GM21367 (cell line): Measurements from ENCODE around the gene POFUT1.
"Not testable (repeated sequence)": the region's sequence is repeated elsewhere in the genome, so short reads cannot be mapped to it uniquely, and the experiment has no call there.

Experiments used
- ATAC-seq: cut with Tn5 transposase; IDR thresholded peaks from one replicate; pipeline ENCODE4 v1.9.1; 2021; ENCODE audit not compliant: unreplicated experiment

Gene POFUT1

GRCh38 chr20:32263398-32263954 lies 55.8 kb downstream of the POFUT1 start:
- no peak for ATAC-seq

GRCh38 chr20:32271620-32272019 lies 63.9 kb downstream of the POFUT1 start:
- ATAC-seq: no peak

GRCh38 chr20:32274359-32274758 lies 66.7 kb downstream of the POFUT1 start:
- ATAC-seq: no peak

GRCh38 chr20:32275163-32275562 lies 67.5 kb downstream of the POFUT1 start:
- ATAC-seq: not testable (repeated sequence)

GRCh38 chr20:32277361-32278198 lies 69.9 kb downstream of the POFUT1 start, which contains the start of gene KIF3B:
Gene KIF3B, plus strand, starts transcription at chr20:32277651. Its CDS starts 32,127 bp downstream, at chr20:32309778.
- ATAC-seq: peak; percentile 52

- ATAC-seq: peak; percentile 54
These were observed 70.5 kb downstream of the POFUT1 start for GRCh38 chr20:32278199-32278643.

- ATAC-seq: no peak
These were observed 74.0 kb downstream of the POFUT1 start for GRCh38 chr20:32281711-32282110.

- no peak for ATAC-seq
These were observed 74.8 kb downstream of the POFUT1 start for GRCh38 chr20:32282461-32282860.

- no peak for ATAC-seq
These were observed 77.5 kb downstream of the POFUT1 start for GRCh38 chr20:32285082-32285620.

- peak; percentile 59 for ATAC-seq
These were observed 78.1 kb downstream of the POFUT1 start for GRCh38 chr20:32285621-32286371.

- no peak for ATAC-seq
These were observed 79.6 kb downstream of the POFUT1 start for GRCh38 chr20:32287231-32287638.
